Osteocyte (in vitro differentiated cells): ENCODE results near the gene CRIP1. TPM values are rescaled to one million over a fixed set of nuclear protein-coding genes. Genes with fewer than 3 reads are reported as not detected.
A peak's percentile ranks its signal among the peaks of the same experiment; 100 is the strongest.

ENCODE experiments used
- DNase-seq: peaks from one replicate; pipeline ENCODE4 v3.0.0; 2021; ENCODE audit warnings: mixed read lengths; ENCODE audit not compliant: unreplicated experiment; ENCODE audit errors: extremely low spot score
- H3K27ac Mint-ChIP-seq: one replicate; pipeline ENCODE4 v1.8.0; 2021; ENCODE audit warnings: mild to moderate bottlenecking, mixed read lengths; ENCODE audit not compliant: unreplicated experiment
- H3K27me3 Mint-ChIP-seq: one replicate; pipeline ENCODE4 v1.8.0; 2021; ENCODE audit warnings: mixed read lengths; ENCODE audit not compliant: unreplicated experiment
- H3K36me3 Mint-ChIP-seq: one replicate; pipeline ENCODE4 v1.8.0; 2021; ENCODE audit warnings: mixed read lengths; ENCODE audit not compliant: unreplicated experiment
- H3K4me1 Mint-ChIP-seq: one replicate; pipeline ENCODE4 v1.8.0; 2021; ENCODE audit warnings: mixed read lengths; ENCODE audit not compliant: unreplicated experiment
- H3K4me3 Mint-ChIP-seq: one replicate; pipeline ENCODE4 v1.8.0; 2021; ENCODE audit warnings: mild to moderate bottlenecking, moderate library complexity, mixed read lengths; ENCODE audit not compliant: unreplicated experiment
- H3K9me3 Mint-ChIP-seq: one replicate; pipeline ENCODE4 v1.8.0; 2021; ENCODE audit warnings: mixed read lengths; ENCODE audit not compliant: unreplicated experiment
- total RNA-seq: library from RNA; stranded (reverse); gene quantifications from 2 replicates; pipeline ENCODE4 v1.2.1, GENCODE V29; 2021
- TF ChIP-seq, protein P1 (sequence below): fragments of 200-600 bp; sonication (generic); IDR thresholded peaks from 2 replicates; pipeline ENCODE4 v1.5.0; 2021; ENCODE audit warnings: antibody characterized with exemption, mild to moderate bottlenecking, moderate library complexity

CRIP1 gene
- total RNA-seq, 1 donor from 2014 or later, result 31.0 TPM

DNA sequence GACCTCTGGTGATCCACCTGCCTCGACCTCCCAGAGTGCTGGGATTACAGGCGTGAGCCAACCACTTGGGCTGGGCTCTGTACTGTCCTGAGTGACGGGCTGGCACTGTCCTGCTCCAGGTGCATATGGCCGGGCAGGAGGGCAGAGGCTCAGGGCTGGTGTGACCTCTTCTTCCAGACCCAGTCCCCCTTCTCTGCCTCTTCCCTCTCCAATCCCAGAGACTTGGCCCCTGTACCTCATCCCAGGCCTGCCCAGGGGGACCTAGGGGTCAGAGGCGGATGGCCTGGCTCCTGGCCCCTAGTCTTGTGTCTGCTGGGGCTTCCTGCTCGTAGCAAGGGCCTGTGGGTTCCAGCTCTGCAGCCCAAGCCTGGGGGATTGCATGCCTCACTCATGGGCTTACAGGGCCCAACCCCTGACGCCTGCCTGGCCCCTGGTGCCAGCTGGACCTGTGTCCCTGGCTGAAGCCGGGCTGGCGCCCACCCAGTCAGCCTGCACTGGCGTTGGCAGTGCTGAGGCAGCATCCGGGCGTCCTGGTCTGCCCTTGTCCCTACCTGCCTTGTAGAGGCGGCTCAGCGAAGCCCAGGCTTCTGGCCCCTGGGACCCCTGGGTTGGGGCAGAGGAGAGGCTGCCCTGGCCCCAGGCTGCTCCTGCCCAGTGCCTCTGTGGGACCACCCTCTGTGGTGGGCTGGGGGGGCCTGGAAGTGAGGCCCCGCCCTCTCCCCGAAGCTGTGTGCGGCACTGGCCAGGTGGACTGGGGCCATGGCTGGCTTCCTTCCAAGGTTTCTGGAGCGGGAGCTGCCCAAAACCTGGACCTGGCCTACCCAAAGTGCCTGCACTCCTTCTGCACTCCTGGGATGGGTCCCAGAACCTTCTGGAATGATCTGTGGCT, 8.7 kb downstream of the CRIP1 start:
- peaks cover 11% of the 10 kb centered on the region for H3K4me1 Mint-ChIP-seq
- peak; percentile 84 for DNase-seq

DNA sequence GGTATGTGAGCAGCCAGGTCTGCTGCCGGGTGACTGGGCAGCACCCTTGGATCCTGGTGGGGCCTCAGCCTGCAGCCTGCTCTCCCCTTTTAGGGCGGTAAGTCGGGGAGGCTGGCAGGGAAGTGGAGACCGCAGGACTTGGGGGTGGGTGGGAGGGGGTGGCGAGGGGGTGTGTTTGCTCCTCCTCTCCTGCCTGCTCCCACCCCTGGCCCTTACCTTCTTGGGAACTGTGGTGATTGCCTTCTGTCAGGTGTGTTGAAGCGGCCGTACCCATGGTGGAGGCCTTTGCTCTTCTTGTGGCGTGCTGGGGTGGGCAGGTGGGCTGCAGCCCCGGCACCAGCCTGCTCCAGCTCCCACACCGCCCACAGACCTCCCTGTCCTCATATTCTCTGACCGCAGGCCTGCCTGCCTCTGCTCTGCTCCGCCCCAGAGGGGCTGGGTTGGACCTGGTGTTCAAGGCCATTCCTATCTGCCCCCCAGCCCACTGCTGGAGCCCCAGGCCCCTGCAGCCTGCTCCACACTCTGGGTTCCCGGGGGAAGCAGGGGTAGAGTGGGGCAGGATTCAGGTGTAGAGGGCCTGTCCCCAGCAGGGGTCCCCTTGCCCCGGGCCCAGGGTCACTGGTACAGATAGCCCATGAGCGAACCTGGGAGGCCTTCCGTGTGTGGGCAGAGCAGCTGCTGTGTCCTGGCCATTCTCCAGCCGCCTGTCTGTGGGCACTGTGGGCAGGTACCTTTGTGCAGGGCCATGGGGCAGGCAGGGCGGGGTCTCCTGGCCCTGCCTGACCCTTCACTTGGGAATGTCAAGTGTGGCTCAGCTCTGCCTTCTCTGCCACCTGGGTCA, 9.5 kb downstream of the CRIP1 start:
- Mint-ChIP-seq H3K27ac (no peak overlapping the region), H3K27me3 (no peaks in the 10 kb centered on the region), H3K9me3 (no peaks in the 10 kb centered on the region), H3K36me3 (no peaks in the 10 kb centered on the region), H3K4me1 (peaks cover 11% of the 10 kb centered on the region), H3K4me3 (no peak overlapping the region)
- TF ChIP-seq, protein P1, sequence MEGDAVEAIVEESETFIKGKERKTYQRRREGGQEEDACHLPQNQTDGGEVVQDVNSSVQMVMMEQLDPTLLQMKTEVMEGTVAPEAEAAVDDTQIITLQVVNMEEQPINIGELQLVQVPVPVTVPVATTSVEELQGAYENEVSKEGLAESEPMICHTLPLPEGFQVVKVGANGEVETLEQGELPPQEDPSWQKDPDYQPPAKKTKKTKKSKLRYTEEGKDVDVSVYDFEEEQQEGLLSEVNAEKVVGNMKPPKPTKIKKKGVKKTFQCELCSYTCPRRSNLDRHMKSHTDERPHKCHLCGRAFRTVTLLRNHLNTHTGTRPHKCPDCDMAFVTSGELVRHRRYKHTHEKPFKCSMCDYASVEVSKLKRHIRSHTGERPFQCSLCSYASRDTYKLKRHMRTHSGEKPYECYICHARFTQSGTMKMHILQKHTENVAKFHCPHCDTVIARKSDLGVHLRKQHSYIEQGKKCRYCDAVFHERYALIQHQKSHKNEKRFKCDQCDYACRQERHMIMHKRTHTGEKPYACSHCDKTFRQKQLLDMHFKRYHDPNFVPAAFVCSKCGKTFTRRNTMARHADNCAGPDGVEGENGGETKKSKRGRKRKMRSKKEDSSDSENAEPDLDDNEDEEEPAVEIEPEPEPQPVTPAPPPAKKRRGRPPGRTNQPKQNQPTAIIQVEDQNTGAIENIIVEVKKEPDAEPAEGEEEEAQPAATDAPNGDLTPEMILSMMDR, result no peak
- no peak for DNase-seq

More for the DNA sequence above, 8.7 kb downstream of the CRIP1 start:
- Mint-ChIP-seq H3K27me3 (no peaks in the 10 kb centered on the region), H3K4me3 (no peak overlapping the region), H3K27ac (no peak overlapping the region), H3K36me3 (no peaks in the 10 kb centered on the region), H3K9me3 (no peaks in the 10 kb centered on the region)
- TF ChIP-seq, protein P1, result no peak

DNA sequence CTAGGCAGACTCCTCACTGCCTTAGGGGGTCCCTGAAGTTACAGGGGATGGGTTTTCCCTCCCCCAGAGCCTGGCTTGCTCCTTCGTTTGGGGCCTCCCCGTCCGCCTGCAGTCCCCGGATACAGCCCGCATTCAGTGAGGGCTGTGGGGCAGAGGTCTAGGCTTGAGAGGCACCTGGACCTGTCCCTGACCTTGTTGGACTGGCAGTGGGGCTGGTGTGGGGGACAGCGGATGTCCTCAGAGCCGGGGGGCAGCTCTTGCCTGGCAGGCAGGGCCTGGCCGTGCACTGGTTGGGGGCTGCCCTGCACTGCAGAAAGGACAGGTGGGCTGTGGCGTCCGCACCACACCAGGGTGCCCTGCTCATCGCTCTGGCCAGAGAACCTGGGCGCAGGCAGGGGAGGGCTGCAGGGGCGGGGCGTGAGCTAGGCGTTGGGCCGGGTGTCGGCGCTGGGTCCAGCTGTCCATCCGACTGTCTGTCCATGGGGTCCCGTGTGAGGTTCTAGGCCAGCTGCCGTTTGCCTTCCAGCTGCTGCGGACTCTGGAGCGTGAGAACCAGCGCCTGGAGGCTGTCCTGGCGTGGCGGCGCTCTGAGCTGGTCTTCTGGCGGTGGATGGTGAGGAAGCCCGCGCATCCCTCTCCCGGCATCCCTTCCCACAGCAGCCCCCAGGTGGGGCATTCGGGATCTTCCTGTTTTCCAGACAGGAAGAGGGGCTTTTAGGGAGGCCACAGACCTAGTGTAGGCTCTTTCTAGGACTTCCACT, 10.3 kb downstream of the CRIP1 start:
- Mint-ChIP-seq H3K4me3 (no peak overlapping the region), H3K36me3 (no peaks in the 10 kb centered on the region), H3K9me3 (no peaks in the 10 kb centered on the region), H3K4me1 (peaks cover 7% of the 10 kb centered on the region), H3K27me3 (no peaks in the 10 kb centered on the region), H3K27ac (no peak overlapping the region)
- TF ChIP-seq, protein P1, result no peak
- peak; percentile 83 for DNase-seq

DNA sequence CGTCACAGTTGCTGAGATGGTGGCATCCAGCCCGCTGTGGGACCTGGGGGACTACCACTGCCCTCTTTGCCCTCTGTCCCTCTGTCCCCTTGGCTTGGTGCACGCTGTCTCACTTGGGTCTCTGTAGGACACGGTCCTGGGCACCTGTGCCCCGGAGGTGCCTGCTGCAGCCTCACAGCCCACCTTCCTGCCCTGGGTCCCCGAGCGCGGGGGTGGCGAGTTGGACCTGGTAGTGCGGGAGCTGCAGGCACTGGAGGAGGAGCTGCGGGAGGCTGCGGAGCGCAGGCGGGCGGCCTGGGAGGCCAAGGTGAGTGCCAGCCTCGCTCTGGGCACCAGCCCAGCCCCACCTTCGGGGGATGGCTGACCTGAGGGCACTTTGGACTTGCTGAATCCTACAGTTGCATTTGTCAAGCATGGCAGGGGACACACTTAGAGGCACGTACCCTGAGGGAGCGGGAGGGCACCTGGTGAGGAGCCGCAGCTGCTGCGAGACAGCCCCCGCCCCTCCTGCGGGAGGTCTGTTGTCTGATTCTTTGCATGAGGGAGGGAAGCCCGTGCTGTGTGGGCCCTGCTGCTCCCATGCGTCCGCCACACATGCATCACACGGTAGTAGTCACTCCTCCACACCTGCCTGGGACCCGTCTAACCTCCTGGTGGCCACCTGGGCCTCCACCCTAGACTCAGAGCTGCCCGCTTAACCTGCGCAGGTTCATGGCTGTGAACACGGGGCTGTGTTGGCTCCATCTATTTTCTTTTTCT, 11.2 kb downstream of the CRIP1 start:
- Mint-ChIP-seq H3K9me3 (no peaks in the 10 kb centered on the region), H3K4me1 (peaks cover 6% of the 10 kb centered on the region), H3K27me3 (no peaks in the 10 kb centered on the region), H3K36me3 (no peaks in the 10 kb centered on the region), H3K27ac (no peak overlapping the region), H3K4me3 (no peak overlapping the region)
- DNase-seq, result no peak
- TF ChIP-seq, protein P1, result no peak
